GM10847 (cell line): Measurements from ENCODE around the gene GPATCH11.

Source experiments
- POLR2A ChIP-seq: IDR thresholded peaks from 2 replicates; pipeline ENCODE4 v1.6.1; 2011; ENCODE audit not compliant: insufficient read length; ENCODE audit errors: extremely low read depth

GPATCH11 gene

GRCh38 chr2:37098416-37099118 lies 14.2 kb downstream of the GPATCH11 start:
- no peak for TF ChIP-seq POLR2A

GRCh38 chr2:37100054-37100453 lies 15.7 kb downstream of the GPATCH11 start:
- TF ChIP-seq POLR2A, result no peak

- TF ChIP-seq POLR2A, result no peak
Measured at GRCh38 chr2:37102588-37102987, 18.3 kb downstream of the GPATCH11 start.

- TF ChIP-seq POLR2A, result no peak
Measured at GRCh38 chr2:37104178-37104577, 19.9 kb downstream of the GPATCH11 start.

GRCh38 chr2:37105150-37105549 lies 20.8 kb downstream of the GPATCH11 start:
- TF ChIP-seq POLR2A, result no peak

- no peak for TF ChIP-seq POLR2A
Measured at GRCh38 chr2:37109523-37109922, 25.2 kb downstream of the GPATCH11 start.

- TF ChIP-seq POLR2A, result no peak
Measured at GRCh38 chr2:37110306-37111212, 26.2 kb downstream of the GPATCH11 start.

GRCh38 chr2:37111958-37112357 lies 27.6 kb downstream of the GPATCH11 start:
- TF ChIP-seq POLR2A, result no peak

GRCh38 chr2:37117566-37117965 lies 33.2 kb downstream of the GPATCH11 start:
- TF ChIP-seq POLR2A, result no peak

- no peak for TF ChIP-seq POLR2A
Measured at GRCh38 chr2:37119157-37119556, 34.8 kb downstream of the GPATCH11 start.

- no peak for TF ChIP-seq POLR2A
Measured at GRCh38 chr2:37125416-37125815, 41.1 kb downstream of the GPATCH11 start.

- no peak for TF ChIP-seq POLR2A
Measured at GRCh38 chr2:37132914-37133313, 48.6 kb downstream of the GPATCH11 start.

GRCh38 chr2:37142546-37142945 lies 58.2 kb downstream of the GPATCH11 start:
- no peak for TF ChIP-seq POLR2A

GRCh38 chr2:37143974-37144373 lies 59.7 kb downstream of the GPATCH11 start:
- no peak for TF ChIP-seq POLR2A

- TF ChIP-seq POLR2A, result no peak
Measured at GRCh38 chr2:37146062-37146461, 61.7 kb downstream of the GPATCH11 start.

- TF ChIP-seq POLR2A, result no peak
Measured at GRCh38 chr2:37148325-37148724, 64.0 kb downstream of the GPATCH11 start.
